WTC11 (cell line): ENCODE data around the gene TNIP1.

Source experiments
- ATF6 ChIP-seq: sonication (generic); formaldehyde crosslinking; IDR thresholded peaks from 2 replicates; pipeline ENCODE4 v1.8.1; 2023; ENCODE audit warnings: mild to moderate bottlenecking, missing genetic modification reagents
- CREB1 ChIP-seq: sonication (generic); formaldehyde crosslinking; IDR thresholded peaks from 2 replicates; pipeline ENCODE4 v1.8.0; 2023; ENCODE audit warnings: mild to moderate bottlenecking, missing genetic modification reagents
- CTCF ChIP-seq: fragments of 200-600 bp; IDR thresholded peaks from 2 replicates; pipeline ENCODE4 v1.8.0; 2022; ENCODE audit warnings: antibody characterized with exemption
- ETV6 ChIP-seq: sonication (generic); formaldehyde crosslinking; IDR thresholded peaks from 2 replicates; pipeline ENCODE4 v1.8.1; 2022; ENCODE audit warnings: mild to moderate bottlenecking, missing genetic modification reagents
- JUN ChIP-seq: sonication (generic); formaldehyde crosslinking; IDR thresholded peaks from 2 replicates; pipeline ENCODE4 v1.8.0; 2023; ENCODE audit warnings: mild to moderate bottlenecking, missing genetic modification reagents
- PRDM15 ChIP-seq: sonication (generic); formaldehyde crosslinking; IDR thresholded peaks from 2 replicates; pipeline ENCODE4 v1.8.0; 2022; ENCODE audit warnings: missing genetic modification reagents
- RELA ChIP-seq: sonication (generic); formaldehyde crosslinking; IDR thresholded peaks from 2 replicates; pipeline ENCODE4 v1.8.1; 2022; ENCODE audit warnings: missing genetic modification reagents, mild to moderate bottlenecking, borderline replicate concordance
- SP1 ChIP-seq: sonication (generic); formaldehyde crosslinking; conservative IDR thresholded peaks from 2 replicates; pipeline ENCODE4 v1.8.1; 2022; ENCODE audit warnings: missing genetic modification reagents
- TEAD4 ChIP-seq: sonication (generic); formaldehyde crosslinking; IDR thresholded peaks from 2 replicates; pipeline ENCODE4 v1.8.0; 2022; ENCODE audit warnings: mild to moderate bottlenecking, missing genetic modification reagents
- ZNF396 ChIP-seq: fragments of 250-450 bp; sonication (Bioruptor Pico); IDR thresholded peaks from 2 replicates; pipeline ENCODE4 v1.8.0; 2021; ENCODE audit warnings: mild to moderate bottlenecking, moderate library complexity, borderline replicate concordance
- ZNF416 ChIP-seq: fragments of 250-450 bp; sonication (Bioruptor Pico); IDR thresholded peaks from 2 replicates; pipeline ENCODE4 v1.9.0; 2021; ENCODE audit warnings: mild to moderate bottlenecking, inconsistent platforms
- TF ChIP-seq, protein P1 (sequence below): sonication (generic); formaldehyde crosslinking; IDR thresholded peaks from 2 replicates; pipeline ENCODE4 v1.8.1; 2022; ENCODE audit warnings: mild to moderate bottlenecking, moderate library complexity, missing genetic modification reagents

- TF ChIP-seq CTCF (no peak), TEAD4 (no peak), ZNF416 (no peak), RELA (CRISPR knock-in tag) (no peak), CREB1 (CRISPR knock-in tag) (no peak), PRDM15 (CRISPR knock-in tag) (no peak), ETV6 (CRISPR knock-in tag) (no peak), JUN (CRISPR knock-in tag) (no peak), ATF6 (no peak), ZNF396 (CRISPR knock-in tag) (no peak), SP1 (CRISPR knock-in tag) (no peak)
- TF ChIP-seq, protein P1, sequence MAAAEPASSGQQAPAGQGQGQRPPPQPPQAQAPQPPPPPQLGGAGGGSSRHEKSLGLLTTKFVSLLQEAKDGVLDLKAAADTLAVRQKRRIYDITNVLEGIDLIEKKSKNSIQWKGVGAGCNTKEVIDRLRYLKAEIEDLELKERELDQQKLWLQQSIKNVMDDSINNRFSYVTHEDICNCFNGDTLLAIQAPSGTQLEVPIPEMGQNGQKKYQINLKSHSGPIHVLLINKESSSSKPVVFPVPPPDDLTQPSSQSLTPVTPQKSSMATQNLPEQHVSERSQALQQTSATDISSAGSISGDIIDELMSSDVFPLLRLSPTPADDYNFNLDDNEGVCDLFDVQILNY (CRISPR knock-in tag) = no peak
These were observed 14.6 kb upstream of the TNIP1 start for GRCh38 chr5:151095341-151096000.
